Activated T-cell treated with anti-CD3 and anti-CD28 coated beads for 24 hours (primary cell): Measurements from ENCODE around the gene OTX1.

ENCODE experiments used
- DNase-seq: peaks from one replicate; pipeline ENCODE4 v3.0.0-alpha.2; 2020; ENCODE audit warnings: low read depth

The OTX1 gene

GRCh38 chr2:63047321-63048279, 3.0 kb upstream of the OTX1 start:
- DNase-seq: no peak

GRCh38 chr2:63048367-63049171, 2.1 kb upstream of the OTX1 start:
- DNase-seq: no peak

GRCh38 chr2:63049211-63049969, 1.2 kb upstream of the OTX1 start:
- no peak for DNase-seq

- no peak for DNase-seq
Measured at GRCh38 chr2:63049970-63050333, 678 bp upstream of the OTX1 start.

- DNase-seq: no peak
Measured at GRCh38 chr2:63051042-63051794, 588 bp downstream of the OTX1 start.

GRCh38 chr2:63051795-63052333, 1.2 kb downstream of the OTX1 start:
- no peak for DNase-seq

GRCh38 chr2:63052411-63053080, 1.9 kb downstream of the OTX1 start:
- no peak for DNase-seq

- no peak for DNase-seq
Measured at GRCh38 chr2:63053081-63053888, 2.7 kb downstream of the OTX1 start.

- no peak for DNase-seq
Measured at GRCh38 chr2:63053889-63054602, 3.4 kb downstream of the OTX1 start.

DNA sequence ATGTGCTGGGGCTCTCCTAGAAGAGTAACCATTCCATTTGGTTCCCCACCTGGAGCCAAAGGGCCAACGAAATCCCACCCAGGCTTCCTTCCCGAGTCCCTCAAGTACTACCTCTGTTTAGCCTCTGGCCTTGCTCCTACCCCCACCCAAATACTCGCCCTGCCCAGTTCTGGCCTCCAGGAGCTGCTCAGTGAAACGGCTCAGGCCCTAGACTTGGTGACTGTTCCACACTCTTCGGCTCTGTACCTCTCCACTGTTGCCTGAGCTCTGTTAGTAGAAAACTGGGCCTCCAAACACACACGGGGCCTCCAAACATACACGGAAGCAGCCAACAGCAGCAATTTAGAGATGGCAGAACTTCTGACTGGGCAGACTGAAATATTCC, 4.2 kb downstream of the OTX1 start:
- DNase-seq: no peak

DNA sequence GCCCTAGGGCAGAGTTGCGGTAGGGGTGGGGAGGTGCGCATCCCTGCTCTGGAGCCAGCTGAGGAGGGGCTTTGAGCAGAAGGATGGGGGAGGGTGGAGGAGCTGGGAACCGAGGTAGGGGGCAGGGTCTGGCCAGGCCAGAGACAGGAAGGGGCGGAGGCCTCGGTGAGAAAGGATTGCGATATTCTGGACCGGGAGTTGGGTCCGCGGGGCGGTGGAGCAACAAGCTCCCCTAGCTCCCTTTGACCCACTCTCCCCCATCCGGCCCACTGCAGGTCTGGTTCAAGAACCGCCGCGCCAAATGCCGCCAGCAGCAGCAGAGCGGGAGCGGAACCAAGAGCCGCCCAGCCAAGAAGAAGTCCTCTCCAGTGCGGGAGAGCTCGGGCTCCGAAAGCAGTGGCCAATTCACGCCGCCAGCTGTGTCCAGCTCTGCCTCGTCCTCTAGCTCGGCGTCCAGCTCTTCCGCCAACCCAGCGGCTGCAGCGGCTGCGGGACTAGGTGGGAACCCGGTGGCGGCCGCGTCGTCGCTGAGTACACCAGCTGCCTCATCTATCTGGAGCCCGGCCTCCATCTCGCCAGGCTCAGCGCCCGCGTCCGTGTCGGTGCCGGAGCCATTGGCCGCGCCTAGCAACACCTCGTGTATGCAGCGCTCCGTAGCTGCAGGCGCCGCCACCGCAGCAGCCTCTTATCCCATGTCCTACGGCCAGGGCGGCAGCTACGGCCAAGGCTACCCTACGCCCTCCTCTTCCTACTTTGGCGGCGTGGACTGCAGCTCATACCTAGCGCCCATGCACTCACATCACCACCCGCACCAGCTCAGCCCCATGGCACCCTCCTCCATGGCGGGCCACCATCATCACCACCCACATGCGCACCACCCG, 4.8 kb downstream of the OTX1 start:
- no peak for DNase-seq

GRCh38 chr2:63056107-63057050, 5.7 kb downstream of the OTX1 start:
- no peak for DNase-seq

GRCh38 chr2:63057249-63058143, 6.9 kb downstream of the OTX1 start:
- no peak for DNase-seq

DNA sequence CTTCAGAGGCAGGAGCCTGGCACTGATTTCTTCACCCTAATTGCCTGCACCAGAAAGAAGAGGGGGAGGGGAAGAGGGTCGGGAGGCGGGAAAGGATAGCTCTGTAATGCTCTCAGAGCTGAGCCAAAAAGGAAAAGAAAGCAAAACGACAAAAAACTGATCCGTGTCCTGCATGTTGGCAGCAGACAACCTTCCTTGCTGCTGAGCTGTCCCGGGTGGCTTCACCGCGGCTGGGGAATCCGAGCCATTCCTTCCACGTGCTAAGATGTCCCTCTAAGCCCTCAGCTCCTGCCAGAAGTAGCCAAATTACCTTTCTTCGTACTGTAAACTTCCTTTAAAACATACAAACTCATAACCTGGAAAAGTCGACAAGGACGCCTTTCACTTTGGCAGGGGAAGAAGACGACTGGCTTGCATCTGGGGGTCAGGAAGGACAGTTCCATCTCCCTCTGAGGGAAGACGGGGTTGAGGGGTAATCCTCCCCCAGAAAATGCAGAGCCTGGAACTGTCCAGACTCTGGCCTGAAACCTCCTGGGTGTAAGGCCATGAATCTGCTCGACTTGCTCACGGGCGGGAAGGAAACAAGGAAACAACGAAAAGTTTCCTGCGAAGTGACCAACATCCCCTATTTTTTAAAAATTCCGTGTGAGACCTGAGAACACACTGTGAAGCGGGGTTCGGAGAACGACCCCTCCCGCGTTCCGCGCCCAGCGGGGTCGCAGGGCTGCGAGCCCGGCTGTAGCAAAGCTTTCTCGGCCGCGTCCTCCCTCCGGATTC, 7.7 kb downstream of the OTX1 start:
- no peak for DNase-seq
